Caco-2 (cell line): ENCODE data around the gene AMELX. TPM values are rescaled to one million over a fixed set of nuclear protein-coding genes. Genes with fewer than 3 reads are reported as not detected.

Source experiments
- BruUV-seq: library from RNA; stranded (reverse); fragments of 400-500 nt; replicated peaks from 2 replicates; lab custom pipeline; 2021; lab: Mats Ljungman, UMichigan
- CTCF ChIA-PET: fragments of 300-600 bp; sonication (Branson Sonifier 250); formaldehyde crosslinking; loops from one replicate; lab custom pipeline; 2022; ENCODE audit warnings: antibody characterized with exemption; lab: Charles Lee
- POLR2A ChIA-PET: fragments of 300-600 bp; sonication (Branson Sonifier 250); formaldehyde crosslinking; loops from one replicate; lab custom pipeline; 2022; ENCODE audit warnings: antibody characterized with exemption; lab: Charles Lee
- DNase-seq, 2 experiments: peaks; one replicate each; pipeline versions ENCODE4 v3.0.0 to v3.0.0-alpha.2; 2020 to 2022
- H3K27me3 ChIP-seq: replicated peaks from 2 replicates; pipeline ENCODE4 v1.6.0; 2011; ENCODE audit warnings: low read length; ENCODE audit not compliant: control insufficient read depth, insufficient read depth
- H3K36me3 ChIP-seq: 2 replicates; pipeline ENCODE4 v1.5.1; 2011; ENCODE audit warnings: low read length; ENCODE audit not compliant: control insufficient read depth, insufficient read depth
- H3K4me1 ChIP-seq: fragments of 250-450 bp; sonication (Bioruptor Pico); 2 replicates; pipeline ENCODE4 v1.5.1; 2020; ENCODE audit warnings: mild to moderate bottlenecking
- H3K4me3 ChIP-seq: 2 replicates; pipeline ENCODE4 v1.5.1; 2011; ENCODE audit warnings: low read depth, mild to moderate bottlenecking, control low read depth, low read length
- H3K9me3 ChIP-seq: fragments of 250-450 bp; sonication (Bioruptor Pico); 2 replicates; pipeline ENCODE4 v1.5.1; 2020; ENCODE audit warnings: mild to moderate bottlenecking, moderate library complexity
- H3K27ac Mint-ChIP-seq: one replicate; pipeline ENCODE4 v1.8.0; 2022; ENCODE audit warnings: mixed read lengths; ENCODE audit not compliant: unreplicated experiment
- H3K27me3 Mint-ChIP-seq: one replicate; pipeline ENCODE4 v1.8.0; 2022; ENCODE audit warnings: mixed read lengths; ENCODE audit not compliant: insufficient read depth, unreplicated experiment
- H3K36me3 Mint-ChIP-seq: one replicate; pipeline ENCODE4 v1.8.0; 2022; ENCODE audit warnings: mild to moderate bottlenecking, mixed read lengths; ENCODE audit not compliant: insufficient read depth, unreplicated experiment
- H3K4me1 Mint-ChIP-seq: one replicate; pipeline ENCODE4 v1.8.0; 2022; ENCODE audit warnings: low read depth, mixed read lengths; ENCODE audit not compliant: unreplicated experiment
- H3K4me3 Mint-ChIP-seq: one replicate; pipeline ENCODE4 v1.8.0; 2022; ENCODE audit warnings: mild to moderate bottlenecking, moderate library complexity, mixed read lengths; ENCODE audit not compliant: unreplicated experiment
- H3K9me3 Mint-ChIP-seq: one replicate; pipeline ENCODE4 v1.8.0; 2022; ENCODE audit warnings: mixed read lengths; ENCODE audit not compliant: unreplicated experiment
- intact Hi-C: fragments of 100-400 bp; cut with micrococcal nuclease; formaldehyde crosslinking; loops from one replicate; pipeline ENCODE4 v1.10.0; 2022; ENCODE audit not compliant: unreplicated experiment
- total RNA-seq: library from RNA; stranded (reverse); gene quantifications from 2 replicates; pipeline ENCODE4 v1.2.3, GENCODE V29; 2022
- TF ChIP-seq, protein P1 (sequence below), 2 experiments: fragments of 200-600 bp in 1 of 2; IDR thresholded peaks; 1 replicate in 1 of 2; 2 replicates in 1 of 2; pipeline versions ENCODE4 v1.5.1 to v1.8.0; 2011 to 2022; ENCODE audit warnings: antibody characterized with exemption in 1 of 2, control low read depth in 1 of 2, inconsistent platforms in 1 of 2, low read depth in 1 of 2, low read length in 1 of 2, mild to moderate bottlenecking in 1 of 2, moderate library complexity in 1 of 2; ENCODE audit not compliant: insufficient read depth in 1 of 2, severe bottlenecking in 1 of 2, unreplicated experiment in 1 of 2

Gene AMELX
- total RNA-seq, 1 experiment from 2014 or later: not detected

DNA sequence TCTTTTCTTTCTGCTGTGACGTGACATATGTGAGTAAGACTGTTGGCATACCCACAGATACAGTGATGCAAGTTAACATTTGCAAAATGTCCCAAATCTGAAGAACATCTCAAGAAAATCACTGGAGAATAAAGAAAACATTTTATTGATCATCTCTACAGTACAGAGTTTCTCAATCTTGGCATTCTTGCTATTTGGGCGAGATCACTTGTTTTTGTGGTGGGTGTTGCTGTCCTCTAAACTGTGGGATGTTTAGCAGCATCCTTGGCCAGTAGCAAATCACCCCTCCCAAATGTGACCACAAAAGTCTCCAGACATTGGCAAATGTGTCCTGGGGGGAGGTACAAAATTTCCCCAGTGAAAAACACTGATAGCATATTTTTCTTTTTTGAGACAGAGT is 28.8 kb downstream of the AMELX start:
- H3K4me3 Mint-ChIP-seq: no peak overlapping the region
- POLR2A ChIA-PET: no interaction called here
- no TSS peak for BruUV-seq
- Histone ChIP-seq H3K27me3 (no peaks in the 10 kb centered on the region), H3K9me3 (no peaks in the 10 kb centered on the region), H3K4me3 (no peak overlapping the region), H3K36me3 (no peaks in the 10 kb centered on the region), H3K4me1 (peaks cover 2% of the 10 kb centered on the region)
- H3K4me1 Mint-ChIP-seq: no peaks in the 10 kb centered on the region
- no peaks in the 10 kb centered on the region for H3K36me3 Mint-ChIP-seq
- CTCF ChIA-PET: no interaction called here
- no peaks in the 10 kb centered on the region for H3K9me3 Mint-ChIP-seq
- intact Hi-C loops: no loop called here
- no peaks in the 10 kb centered on the region for H3K27me3 Mint-ChIP-seq
- no peak overlapping the region for H3K27ac Mint-ChIP-seq
- TF ChIP-seq, protein P1, sequence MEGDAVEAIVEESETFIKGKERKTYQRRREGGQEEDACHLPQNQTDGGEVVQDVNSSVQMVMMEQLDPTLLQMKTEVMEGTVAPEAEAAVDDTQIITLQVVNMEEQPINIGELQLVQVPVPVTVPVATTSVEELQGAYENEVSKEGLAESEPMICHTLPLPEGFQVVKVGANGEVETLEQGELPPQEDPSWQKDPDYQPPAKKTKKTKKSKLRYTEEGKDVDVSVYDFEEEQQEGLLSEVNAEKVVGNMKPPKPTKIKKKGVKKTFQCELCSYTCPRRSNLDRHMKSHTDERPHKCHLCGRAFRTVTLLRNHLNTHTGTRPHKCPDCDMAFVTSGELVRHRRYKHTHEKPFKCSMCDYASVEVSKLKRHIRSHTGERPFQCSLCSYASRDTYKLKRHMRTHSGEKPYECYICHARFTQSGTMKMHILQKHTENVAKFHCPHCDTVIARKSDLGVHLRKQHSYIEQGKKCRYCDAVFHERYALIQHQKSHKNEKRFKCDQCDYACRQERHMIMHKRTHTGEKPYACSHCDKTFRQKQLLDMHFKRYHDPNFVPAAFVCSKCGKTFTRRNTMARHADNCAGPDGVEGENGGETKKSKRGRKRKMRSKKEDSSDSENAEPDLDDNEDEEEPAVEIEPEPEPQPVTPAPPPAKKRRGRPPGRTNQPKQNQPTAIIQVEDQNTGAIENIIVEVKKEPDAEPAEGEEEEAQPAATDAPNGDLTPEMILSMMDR (IDR thresholded peaks at IDR 0.05; ENCODE audit: insufficient read depth in 1 of 2, low read depth in 1 of 2, low read length in 1 of 2, severe bottlenecking in 1 of 2, unreplicated experiment in 1 of 2): no peak
- no peak for DNase-seq

- Mint-ChIP-seq H3K36me3 (no peaks in the 10 kb centered on the region), H3K4me1 (no peaks in the 10 kb centered on the region), H3K27ac (no peak overlapping the region), H3K9me3 (no peaks in the 10 kb centered on the region), H3K27me3 (no peaks in the 10 kb centered on the region), H3K4me3 (no peak overlapping the region)
- ChIA-PET POLR2A (no interaction called here), CTCF (no interaction called here)
- no peak for DNase-seq
- no peak overlapping the region for H3K4me3 ChIP-seq
- no peaks in the 10 kb centered on the region for H3K36me3 ChIP-seq
- H3K27me3 ChIP-seq: no peaks in the 10 kb centered on the region
- intact Hi-C loops: no loop called here
- H3K4me1 ChIP-seq: peaks cover 13% of the 10 kb centered on the region
- TF ChIP-seq, protein P1 (IDR thresholded peaks at IDR 0.05; ENCODE audit: insufficient read depth in 1 of 2, low read depth in 1 of 2, low read length in 1 of 2, severe bottlenecking in 1 of 2, unreplicated experiment in 1 of 2): no peak
- no peaks in the 10 kb centered on the region for H3K9me3 ChIP-seq
- no TSS peak for BruUV-seq
These were observed 34.9 kb downstream of the AMELX start for GRCh38 chrX:11328134-11328533.

DNA sequence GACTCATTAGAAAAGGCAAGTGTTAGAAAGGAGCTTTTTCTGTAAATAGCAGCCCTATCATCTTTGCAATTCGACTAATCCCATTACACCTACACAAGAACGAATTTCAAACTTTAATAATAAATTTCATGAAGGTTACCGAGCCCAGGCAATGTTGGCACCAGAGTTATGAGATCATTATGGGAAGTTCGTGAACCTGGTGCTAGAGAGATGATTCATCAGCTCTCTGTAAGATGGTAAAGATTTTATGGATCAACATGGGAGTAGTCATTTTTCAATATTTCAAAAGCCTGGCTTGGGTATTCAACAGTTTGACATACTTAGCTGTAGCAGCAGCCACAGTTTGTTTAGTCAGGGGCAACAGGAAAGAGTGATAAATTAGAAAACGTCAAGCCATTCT is 35.8 kb downstream of the AMELX start:
- Mint-ChIP-seq H3K9me3 (no peaks in the 10 kb centered on the region), H3K36me3 (no peaks in the 10 kb centered on the region), H3K27me3 (no peaks in the 10 kb centered on the region), H3K27ac (no peak overlapping the region), H3K4me1 (no peaks in the 10 kb centered on the region), H3K4me3 (no peak overlapping the region)
- H3K27me3 ChIP-seq: no peaks in the 10 kb centered on the region
- intact Hi-C loops: no loop called here
- TF ChIP-seq, protein P1 (IDR thresholded peaks at IDR 0.05; ENCODE audit: insufficient read depth in 1 of 2, low read depth in 1 of 2, low read length in 1 of 2, severe bottlenecking in 1 of 2, unreplicated experiment in 1 of 2): no peak
- H3K36me3 ChIP-seq: no peaks in the 10 kb centered on the region
- no TSS peak for BruUV-seq
- H3K4me1 ChIP-seq: peaks cover 13% of the 10 kb centered on the region
- DNase-seq: no peak
- H3K9me3 ChIP-seq: no peaks in the 10 kb centered on the region
- H3K4me3 ChIP-seq: no peak overlapping the region
- ChIA-PET CTCF (no interaction called here), POLR2A (no interaction called here)
